GM12801 (cell line): ENCODE data around the gene ZNF853.

Experiments used
- TF ChIP-seq, protein P1 (sequence below): IDR thresholded peaks from one replicate; pipeline ENCODE4 v1.5.1; 2011; ENCODE audit warnings: control low read depth; ENCODE audit not compliant: insufficient read length; ENCODE audit errors: extremely low read depth

ZNF853 gene

DNA sequence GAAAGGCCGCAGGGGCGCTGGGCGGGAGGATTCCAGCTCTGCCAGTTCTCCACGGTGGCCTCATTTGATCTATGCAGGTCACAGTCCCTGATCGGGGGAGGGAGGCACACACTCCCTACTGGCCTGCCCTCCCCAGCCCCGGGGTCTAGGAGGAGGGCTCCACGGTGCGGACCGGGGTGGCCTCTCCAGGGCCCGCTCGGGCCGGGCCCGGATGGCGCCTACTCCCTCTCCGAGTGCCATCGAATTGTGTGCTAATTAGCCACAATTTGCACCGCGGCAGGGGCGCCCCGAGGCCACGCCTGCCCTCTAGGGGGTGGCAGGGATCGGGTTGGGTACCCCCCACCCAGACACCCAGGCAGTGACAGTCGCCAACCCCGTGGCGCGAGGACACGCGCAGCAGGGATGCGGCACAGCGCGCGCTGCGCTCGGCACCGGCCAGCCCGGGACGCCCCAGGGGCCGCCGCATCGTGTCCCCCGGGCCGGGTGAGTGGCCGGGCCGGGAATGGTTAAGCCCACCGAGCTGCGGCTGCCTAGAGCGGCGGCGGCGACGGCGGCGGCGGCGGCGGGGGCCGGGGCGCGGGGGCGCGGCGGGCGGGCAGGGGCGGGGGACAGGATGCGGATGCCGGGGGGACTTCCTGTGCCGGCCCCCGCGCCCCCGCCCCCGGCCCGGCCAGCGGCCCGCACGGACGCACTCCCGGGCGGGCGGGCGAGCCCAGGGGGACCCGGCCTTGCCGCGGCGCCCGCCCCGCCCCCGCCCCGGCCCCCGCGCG, at the start of gene ZNF853:
Gene ZNF853 (plus strand): TSS at position 658 of the 770 bp plus-strand sequence. CDS start 565 bp downstream, outside the sequence.
- TF ChIP-seq, protein P1, sequence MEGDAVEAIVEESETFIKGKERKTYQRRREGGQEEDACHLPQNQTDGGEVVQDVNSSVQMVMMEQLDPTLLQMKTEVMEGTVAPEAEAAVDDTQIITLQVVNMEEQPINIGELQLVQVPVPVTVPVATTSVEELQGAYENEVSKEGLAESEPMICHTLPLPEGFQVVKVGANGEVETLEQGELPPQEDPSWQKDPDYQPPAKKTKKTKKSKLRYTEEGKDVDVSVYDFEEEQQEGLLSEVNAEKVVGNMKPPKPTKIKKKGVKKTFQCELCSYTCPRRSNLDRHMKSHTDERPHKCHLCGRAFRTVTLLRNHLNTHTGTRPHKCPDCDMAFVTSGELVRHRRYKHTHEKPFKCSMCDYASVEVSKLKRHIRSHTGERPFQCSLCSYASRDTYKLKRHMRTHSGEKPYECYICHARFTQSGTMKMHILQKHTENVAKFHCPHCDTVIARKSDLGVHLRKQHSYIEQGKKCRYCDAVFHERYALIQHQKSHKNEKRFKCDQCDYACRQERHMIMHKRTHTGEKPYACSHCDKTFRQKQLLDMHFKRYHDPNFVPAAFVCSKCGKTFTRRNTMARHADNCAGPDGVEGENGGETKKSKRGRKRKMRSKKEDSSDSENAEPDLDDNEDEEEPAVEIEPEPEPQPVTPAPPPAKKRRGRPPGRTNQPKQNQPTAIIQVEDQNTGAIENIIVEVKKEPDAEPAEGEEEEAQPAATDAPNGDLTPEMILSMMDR = no peak

DNA sequence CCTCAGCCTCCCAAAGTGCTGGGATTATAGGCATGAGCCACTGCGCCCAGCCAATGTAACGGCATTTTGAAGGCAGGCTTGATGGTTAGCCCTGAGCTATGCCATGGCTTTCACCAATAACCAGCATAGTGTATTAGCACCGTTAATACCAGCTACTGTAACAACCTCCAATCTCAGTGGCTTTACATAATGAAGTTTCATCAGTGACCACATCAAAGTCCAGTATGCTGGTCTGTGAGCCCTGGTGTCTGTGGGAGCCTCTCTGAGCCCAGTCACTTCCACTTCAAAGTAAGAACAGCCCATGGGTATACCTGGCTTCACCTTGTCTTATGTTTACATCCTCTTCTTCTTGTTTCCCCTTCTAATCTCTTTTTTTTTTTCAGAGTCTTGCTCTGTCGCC, 49.8 kb upstream of the ZNF853 start:
- TF ChIP-seq, protein P1 = no peak

DNA sequence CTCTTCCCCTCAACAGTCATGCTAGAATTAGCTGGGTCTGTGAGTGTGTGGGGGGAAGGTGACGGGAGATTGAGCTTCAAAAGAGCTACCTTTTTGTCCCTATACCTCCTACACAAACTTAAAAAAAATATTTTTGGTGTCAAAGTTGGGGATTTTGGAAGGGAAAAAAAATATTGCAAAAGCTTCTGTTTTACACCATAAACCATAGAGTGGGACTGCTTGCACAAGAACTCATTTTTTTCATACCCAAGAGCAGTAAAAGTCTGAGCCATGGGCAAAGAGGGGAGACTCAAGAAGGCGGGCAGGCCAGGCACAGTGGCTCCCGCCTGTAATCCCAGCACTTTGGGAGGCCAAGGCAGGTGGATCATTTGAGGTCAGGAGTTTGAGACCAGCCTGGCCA, 47.5 kb upstream of the ZNF853 start:
- TF ChIP-seq, protein P1 = no peak

DNA sequence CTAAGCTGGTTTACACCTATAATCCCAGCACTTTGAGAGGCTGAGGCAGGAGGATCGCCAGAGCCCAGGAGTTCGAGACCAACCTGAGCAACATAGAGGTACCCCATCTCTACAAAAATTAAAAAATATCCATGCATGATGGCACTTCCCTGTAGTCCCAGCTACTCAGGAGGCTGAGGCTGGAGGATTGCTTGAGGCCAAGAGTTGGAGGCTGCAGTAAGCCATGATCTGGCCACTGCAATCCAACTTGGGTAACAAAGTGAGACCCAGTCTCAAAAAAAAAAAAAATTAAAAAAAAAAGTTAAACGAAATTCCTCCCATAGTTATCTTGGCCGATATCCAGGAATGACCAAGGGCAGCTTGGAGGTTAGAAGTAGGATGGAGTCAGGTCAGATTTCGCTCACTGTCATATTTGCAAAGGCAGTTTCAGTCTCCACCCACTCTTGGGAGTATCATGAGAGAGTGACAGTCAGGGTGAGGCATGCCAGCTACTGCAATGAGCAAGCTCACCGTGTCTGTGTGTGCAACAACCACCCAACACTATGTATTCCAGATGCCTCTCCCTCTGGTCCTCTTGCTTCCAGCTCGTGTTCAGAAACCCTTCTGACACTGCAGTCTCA, 44.1 kb upstream of the ZNF853 start:
- TF ChIP-seq, protein P1 = no peak

DNA sequence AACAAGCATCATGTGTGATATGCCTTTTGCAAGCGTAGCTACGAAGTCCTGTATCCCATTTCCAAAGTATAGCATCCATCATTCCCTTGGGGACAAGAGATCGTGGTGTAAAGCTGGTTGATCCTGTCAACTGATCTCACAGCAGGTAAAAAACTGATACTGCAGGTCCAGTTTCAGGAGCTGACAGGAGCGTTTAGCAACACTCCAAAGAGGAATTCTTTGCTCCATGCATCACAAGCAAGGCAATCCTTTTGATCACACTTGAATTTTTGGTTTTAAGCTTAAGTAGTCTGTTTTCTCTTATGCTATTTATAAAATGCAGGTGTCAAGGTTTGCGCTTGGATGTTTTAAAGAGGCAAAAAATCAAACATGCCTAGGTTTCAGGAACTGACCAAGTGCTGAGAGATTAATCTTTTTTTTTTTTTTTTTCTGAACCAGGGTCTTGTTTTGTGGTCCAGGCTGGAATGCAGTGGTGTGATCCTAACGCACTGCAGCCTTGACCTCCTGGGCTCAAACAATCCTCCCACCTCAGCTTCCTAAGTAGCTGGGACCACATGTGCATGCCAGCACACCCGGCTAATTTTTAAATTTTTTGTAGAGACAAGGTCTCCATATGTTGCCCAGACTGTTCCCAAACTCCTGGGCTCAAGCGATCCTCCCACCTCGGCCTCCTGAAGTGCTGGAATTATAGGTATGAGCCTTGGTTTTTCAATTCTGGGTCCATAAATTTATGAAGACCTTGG, 40.0 kb upstream of the ZNF853 start:
- TF ChIP-seq, protein P1 = no peak

DNA sequence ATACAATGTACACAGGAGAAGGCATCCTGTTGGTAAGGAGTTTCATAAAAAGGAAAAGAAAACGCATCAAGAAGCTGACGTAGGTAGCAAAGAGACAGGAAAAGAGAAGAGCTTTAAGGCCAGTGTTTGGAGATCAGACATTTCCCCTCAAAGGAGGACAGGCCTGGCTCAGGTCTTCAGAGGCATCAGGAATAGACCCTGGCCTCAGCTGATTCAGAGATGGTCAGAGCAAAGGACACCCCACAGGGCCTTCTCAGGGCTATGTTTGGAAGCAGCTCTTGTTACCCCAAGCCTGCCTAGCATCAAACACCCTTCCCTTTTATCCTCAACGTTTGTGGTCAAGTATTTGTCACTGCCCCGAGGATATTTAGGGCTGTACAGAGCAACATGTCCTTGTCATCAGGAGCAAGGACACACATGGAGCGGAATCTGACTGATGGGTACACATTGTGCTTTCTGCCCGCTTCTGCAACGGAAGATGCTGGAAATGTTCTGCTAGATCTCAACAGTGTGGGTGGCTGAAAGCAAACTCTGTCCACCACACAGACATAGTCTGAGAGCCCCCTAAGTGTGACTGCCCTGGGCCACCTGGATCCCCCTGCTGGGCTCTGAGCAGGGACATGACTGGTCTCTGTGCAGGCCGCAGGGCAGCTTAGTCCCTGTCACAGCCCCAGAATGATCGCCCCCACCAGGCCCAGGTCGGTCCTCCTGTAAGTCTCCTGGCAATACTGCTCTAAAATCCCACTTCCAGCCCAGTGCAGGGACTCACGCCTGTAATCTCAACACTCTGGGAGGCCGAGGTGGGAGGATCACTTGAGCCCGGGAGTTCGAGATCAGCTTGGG, 39.2 kb upstream of the ZNF853 start:
- TF ChIP-seq, protein P1 = no peak
